SU-DHL-6 (cell line): ENCODE results near the gene DYSF.

Experiments used
- CTCF ChIP-seq: fragments of 200-600 bp; sonication (generic); IDR thresholded peaks from one replicate; pipeline ENCODE4 v1.5.1; 2017; ENCODE audit warnings: antibody characterized with exemption, mild to moderate bottlenecking, low read length, moderate library complexity; ENCODE audit not compliant: insufficient read depth, poor library complexity, severe bottlenecking
- EZH2phosphoT487 ChIP-seq: fragments of 200-600 bp; sonication (generic), shearing (Covaris generic); conservative IDR thresholded peaks from 2 replicates; pipeline ENCODE4 v1.6.1; 2018; ENCODE audit warnings: mild to moderate bottlenecking, antibody characterized with exemption, low read length, moderate library complexity, mixed read lengths

- TF ChIP-seq CTCF (no peak), EZH2phosphoT487 (no peak)
Measured at GRCh38 chr2:71556692-71557250, 103.4 kb downstream of the DYSF start.
